CD4-positive, alpha-beta T cell (primary cell): ENCODE measurements around the gene BATF. TPM values are rescaled to one million over a fixed set of nuclear protein-coding genes. Genes with fewer than 3 reads are reported as not detected.
A peak's percentile ranks its signal among the peaks of the same experiment; 100 is the strongest.

Experiments used
- ATAC-seq: fragments of 200-7000 bp; cut with Tn5 transposase; one replicate; pipeline ENCODE4 v1.10.0; 2022; ENCODE audit warnings: mild to moderate bottlenecking; ENCODE audit not compliant: poor library complexity
- CTCF ChIA-PET: fragments of 350-600 bp; sonication (Branson Sonifier 250); formaldehyde crosslinking; loops from one replicate; lab custom pipeline; 2021; ENCODE audit warnings: antibody characterized with exemption, inconsistent platforms; lab: Charles Lee
- POLR2A ChIA-PET: fragments of 350-600 bp; sonication (Branson Sonifier 250); formaldehyde crosslinking; loops from one replicate; lab custom pipeline; 2021; ENCODE audit warnings: antibody characterized with exemption, inconsistent platforms; lab: Charles Lee
- DNase-seq, 14 experiments: peaks; one replicate each; pipeline ENCODE4 v3.0.0-alpha.2; 2013 to 2020; ENCODE audit warnings: mixed read lengths in 2 of 14
- H3K27ac ChIP-seq, 2 donors: one replicate each; pipeline versions ENCODE4 v1.5.1 to v1.7.0; 2013; ENCODE audit warnings: low read length in 2 of 2, low read depth in 1 of 2, mild to moderate bottlenecking in 1 of 2
- H3K27me3 ChIP-seq, 2 experiments: 1 replicate in 1 of 2; 2 replicates in 1 of 2; pipeline versions ENCODE4 v1.6.1 to v1.7.0; 2013; ENCODE audit warnings: low read length in 2 of 2, control low read depth in 1 of 2, mild to moderate bottlenecking in 1 of 2, moderate library complexity in 1 of 2; ENCODE audit not compliant: insufficient read depth in 2 of 2, control insufficient read depth in 1 of 2
- H3K36me3 ChIP-seq: one replicate; pipeline ENCODE4 v1.6.1; 2013; ENCODE audit warnings: low read length, control low read depth; ENCODE audit not compliant: insufficient read depth
- H3K4me1 ChIP-seq: one replicate; pipeline ENCODE4 v1.6.1; 2013; ENCODE audit warnings: low read length, control low read depth; ENCODE audit not compliant: insufficient read depth
- H3K4me3 ChIP-seq: one replicate; pipeline ENCODE4 v1.5.1; 2013; ENCODE audit warnings: mild to moderate bottlenecking, low read length, moderate library complexity
- H3K9me3 ChIP-seq, 2 experiments: 1 replicate in 1 of 2; 2 replicates in 1 of 2; pipeline versions ENCODE4 v1.6.1 to v1.7.0; 2013; ENCODE audit warnings: low read length in 2 of 2, mild to moderate bottlenecking in 2 of 2, control low read depth in 1 of 2, moderate library complexity in 1 of 2; ENCODE audit not compliant: control insufficient read depth in 1 of 2, insufficient read depth in 1 of 2
- H3K27ac Mint-ChIP-seq: one replicate; pipeline ENCODE4 v1.8.0; 2020; ENCODE audit warnings: mixed read lengths
- H3K27me3 Mint-ChIP-seq: one replicate; pipeline ENCODE4 v1.8.0; 2021; ENCODE audit warnings: mixed read lengths
- H3K36me3 Mint-ChIP-seq: one replicate; pipeline ENCODE4 v1.8.0; 2021; ENCODE audit warnings: low read depth, mixed read lengths
- H3K4me1 Mint-ChIP-seq: one replicate; pipeline ENCODE4 v1.8.0; 2021; ENCODE audit warnings: low read depth, mixed read lengths
- H3K4me3 Mint-ChIP-seq: one replicate; pipeline ENCODE4 v1.8.0; 2020; ENCODE audit warnings: mild to moderate bottlenecking, mixed read lengths
- H3K9me3 Mint-ChIP-seq: one replicate; pipeline ENCODE4 v1.8.0; 2020; ENCODE audit warnings: mixed read lengths
- intact Hi-C, 2 experiments: fragments of 100-400 bp; cut with DNase I in 1 of 2; cut with micrococcal nuclease in 1 of 2; formaldehyde crosslinking; loops; one replicate each; pipeline versions ENCODE4 v1.15.1 to v1.9.0; 2023 to 2025; cut with DNase I, micrococcal nuclease
- total RNA-seq, 174 experiments: library from RNA in 2 of 174; stranded (reverse) in 2 of 174; gene quantifications; one replicate each; pipeline ENCODE4 v1.2.3 and lab custom pipeline; 2021 to 2026
- TF ChIP-seq, protein P1 (sequence below): fragments of 200-600 bp; IDR thresholded peaks from one replicate; pipeline ENCODE4 v1.8.0; 2022; ENCODE audit warnings: antibody characterized with exemption, mild to moderate bottlenecking

BATF gene
- total RNA-seq, 2 experiments from 2014 or later = 6.7 to 7.8 TPM

DNA sequence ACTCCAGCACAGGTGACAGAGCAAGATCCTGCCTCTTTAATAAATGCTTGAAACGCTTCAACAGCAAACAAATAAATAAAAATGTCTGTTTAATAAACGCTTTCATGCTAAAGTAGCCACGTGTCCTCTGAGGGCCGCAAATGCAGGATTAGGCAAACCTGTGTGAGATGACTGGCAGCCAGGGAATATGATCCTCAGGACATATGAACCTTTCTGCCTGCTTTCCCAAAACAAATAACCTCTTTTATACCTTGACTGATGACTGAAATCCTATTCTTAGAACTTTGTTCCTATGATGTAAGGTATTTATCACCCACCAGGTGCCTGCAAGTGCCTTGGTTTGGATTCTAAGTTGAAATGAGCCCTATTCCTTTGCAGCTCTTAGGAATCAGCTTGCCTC lies 41.7 kb downstream of the BATF start:
- no peak overlapping the region for H3K4me3 ChIP-seq
- Mint-ChIP-seq H3K4me3 (no peak overlapping the region), H3K27ac (no peak overlapping the region), H3K9me3 (no peaks in the 10 kb centered on the region), H3K4me1 (peaks cover 54% of the 10 kb centered on the region), H3K27me3 (no peaks in the 10 kb centered on the region), H3K36me3 (no peaks in the 10 kb centered on the region)
- no peaks in the 10 kb centered on the region for H3K36me3 ChIP-seq
- intact Hi-C loops = loop anchor here in 1 of 2 experiments (5.0 kb wide), 1 partner anchor 432 kb away; no protein-coding TSS in a partner anchor
- no peak overlapping the region for H3K27ac ChIP-seq
- no peaks in the 10 kb centered on the region for H3K27me3 ChIP-seq
- DNase-seq = no peak
- TF ChIP-seq, protein P1, sequence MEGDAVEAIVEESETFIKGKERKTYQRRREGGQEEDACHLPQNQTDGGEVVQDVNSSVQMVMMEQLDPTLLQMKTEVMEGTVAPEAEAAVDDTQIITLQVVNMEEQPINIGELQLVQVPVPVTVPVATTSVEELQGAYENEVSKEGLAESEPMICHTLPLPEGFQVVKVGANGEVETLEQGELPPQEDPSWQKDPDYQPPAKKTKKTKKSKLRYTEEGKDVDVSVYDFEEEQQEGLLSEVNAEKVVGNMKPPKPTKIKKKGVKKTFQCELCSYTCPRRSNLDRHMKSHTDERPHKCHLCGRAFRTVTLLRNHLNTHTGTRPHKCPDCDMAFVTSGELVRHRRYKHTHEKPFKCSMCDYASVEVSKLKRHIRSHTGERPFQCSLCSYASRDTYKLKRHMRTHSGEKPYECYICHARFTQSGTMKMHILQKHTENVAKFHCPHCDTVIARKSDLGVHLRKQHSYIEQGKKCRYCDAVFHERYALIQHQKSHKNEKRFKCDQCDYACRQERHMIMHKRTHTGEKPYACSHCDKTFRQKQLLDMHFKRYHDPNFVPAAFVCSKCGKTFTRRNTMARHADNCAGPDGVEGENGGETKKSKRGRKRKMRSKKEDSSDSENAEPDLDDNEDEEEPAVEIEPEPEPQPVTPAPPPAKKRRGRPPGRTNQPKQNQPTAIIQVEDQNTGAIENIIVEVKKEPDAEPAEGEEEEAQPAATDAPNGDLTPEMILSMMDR = no peak
- peaks cover 36% of the 10 kb centered on the region for H3K4me1 ChIP-seq
- POLR2A ChIA-PET = no interaction called here
- CTCF ChIA-PET = no interaction called here
- H3K9me3 ChIP-seq = no peaks in the 10 kb centered on the region
- no peak for ATAC-seq

DNA sequence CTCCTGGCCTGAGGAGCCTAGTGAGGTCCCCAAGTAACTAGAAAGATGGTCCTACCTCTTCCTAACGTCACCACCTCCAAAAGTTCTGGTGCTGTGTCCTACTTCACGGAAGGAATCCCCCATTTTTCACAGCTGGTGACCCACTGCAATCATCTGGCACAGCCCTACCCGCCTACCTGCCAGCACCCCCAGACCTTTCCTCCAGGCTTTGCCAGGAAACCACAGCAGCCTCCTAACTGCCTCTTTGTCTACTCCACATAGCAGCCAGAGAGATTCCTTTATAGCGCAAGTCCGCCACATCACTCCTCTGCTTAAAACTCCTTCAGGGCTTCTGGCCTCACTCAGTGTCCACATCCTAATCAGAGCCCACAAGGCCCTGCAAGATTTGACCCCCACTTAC lies 42.8 kb downstream of the BATF start:
- Mint-ChIP-seq H3K27me3 (no peaks in the 10 kb centered on the region), H3K4me3 (no peak overlapping the region), H3K36me3 (no peaks in the 10 kb centered on the region), H3K9me3 (no peaks in the 10 kb centered on the region), H3K4me1 (peaks cover 46% of the 10 kb centered on the region), H3K27ac (peak overlapping the region; percentile 88)
- POLR2A ChIA-PET = no interaction called here
- intact Hi-C loops = no loop called here
- H3K27ac ChIP-seq = no peak overlapping the region
- TF ChIP-seq, protein P1 = no peak
- DNase-seq = no peak
- H3K4me3 ChIP-seq = no peak overlapping the region
- CTCF ChIA-PET = no interaction called here
- peaks cover 36% of the 10 kb centered on the region for H3K4me1 ChIP-seq
- no peak for ATAC-seq
- no peaks in the 10 kb centered on the region for H3K36me3 ChIP-seq
- no peaks in the 10 kb centered on the region for H3K27me3 ChIP-seq
- no peaks in the 10 kb centered on the region for H3K9me3 ChIP-seq

DNA sequence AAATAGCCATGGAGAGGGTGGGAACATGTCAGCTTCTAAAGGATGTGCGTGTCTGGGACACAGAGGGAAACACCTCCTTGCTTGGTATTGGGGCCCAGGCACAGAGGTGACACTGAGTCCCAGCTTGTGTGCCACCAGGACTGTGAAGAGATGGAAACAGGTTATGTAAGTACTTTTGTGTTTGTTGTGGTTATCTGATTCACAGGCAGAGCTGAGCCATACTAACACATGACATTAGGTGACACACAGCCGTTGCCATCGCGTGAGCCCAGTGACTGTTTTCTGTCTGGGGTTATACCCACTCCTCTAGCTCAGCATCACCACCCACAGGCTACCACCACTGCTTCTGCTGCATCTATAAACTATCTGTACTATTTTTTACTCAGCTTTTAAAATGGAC lies 44.1 kb downstream of the BATF start:
- Mint-ChIP-seq H3K9me3 (no peaks in the 10 kb centered on the region), H3K4me1 (peaks cover 33% of the 10 kb centered on the region), H3K4me3 (peak overlapping the region; percentile 26), H3K36me3 (no peaks in the 10 kb centered on the region), H3K27me3 (no peaks in the 10 kb centered on the region), H3K27ac (peak overlapping the region; percentile 88)
- intact Hi-C loops = loop anchor here in 1 of 2 experiments (2.0 kb wide), 1 partner anchor 260 kb away; no protein-coding TSS in a partner anchor
- ATAC-seq (peak; percentile 98), DNase-seq (peak; percentile 43 to 90 (median 68))
- no peak overlapping the region for H3K27ac ChIP-seq
- no peaks in the 10 kb centered on the region for H3K9me3 ChIP-seq
- no peaks in the 10 kb centered on the region for H3K36me3 ChIP-seq
- TF ChIP-seq, protein P1 = no peak
- CTCF ChIA-PET = interaction anchor here (0.6 to 2.2 kb wide), 17 partner anchors 9 to 253 kb away, joined by 3 to 12 read pairs (median 4); partner anchors contain the start of gene BATF
- POLR2A ChIA-PET = interaction anchor here (0.8 to 0.9 kb wide), 2 partner anchors 24 to 44 kb away, joined by 3 to 8 read pairs; partner anchors contain the start of gene BATF
- H3K4me1 ChIP-seq = peaks cover 27% of the 10 kb centered on the region
- H3K27me3 ChIP-seq = no peaks in the 10 kb centered on the region
- no peak overlapping the region for H3K4me3 ChIP-seq
